Stimulated activated CD8-positive, alpha-beta memory T cell treated with anti-CD3 and anti-CD28 coated beads, Interleukin-7, amount 100 ng/mL, for 24 hours (primary cell): ENCODE data around the gene TCEAL3.
"Not testable (repeated sequence)": the region's sequence is repeated elsewhere in the genome, so short reads cannot be mapped to it uniquely, and the experiment has no call there.

Experiments
- DNase-seq: peaks from one replicate; pipeline ENCODE4 v3.0.0-alpha.2; 2020; ENCODE audit warnings: low read depth

Gene TCEAL3

GRCh38 chrX:103607364-103608305 lies at the start of gene TCEAL3:
TSS of gene TCEAL3 (plus strand) at chrX:103607963. CDS start at chrX:103609065, 1,102 bp downstream.
- no peak for DNase-seq

- DNase-seq = no peak
Measured at GRCh38 chrX:103560256-103560655, 47.5 kb upstream of the TCEAL3 start.

- DNase-seq = no peak
Measured at GRCh38 chrX:103562801-103563200, 45.0 kb upstream of the TCEAL3 start.

- DNase-seq = no peak
Measured at GRCh38 chrX:103565197-103565596, 42.6 kb upstream of the TCEAL3 start.

GRCh38 chrX:103565752-103566151 lies 42.0 kb upstream of the TCEAL3 start:
- DNase-seq = no peak

GRCh38 chrX:103571121-103571520 lies 36.6 kb upstream of the TCEAL3 start:
- no peak for DNase-seq

- no peak for DNase-seq
Measured at GRCh38 chrX:103571726-103572125, 36.0 kb upstream of the TCEAL3 start.

GRCh38 chrX:103573202-103573601 lies 34.6 kb upstream of the TCEAL3 start:
- no peak for DNase-seq

- DNase-seq = no peak
Measured at GRCh38 chrX:103584596-103584995, 23.2 kb upstream of the TCEAL3 start.

- DNase-seq = no peak
Measured at GRCh38 chrX:103585411-103586313, 22.1 kb upstream of the TCEAL3 start, which contains the start of gene TCEAL4. TSS of gene TCEAL4 (plus strand) at chrX:103585515. CDS start at chrX:103586676, 1,161 bp downstream.

GRCh38 chrX:103586314-103586646 lies 21.5 kb upstream of the TCEAL3 start:
- DNase-seq = no peak

- no peak for DNase-seq
Measured at GRCh38 chrX:103586659-103587058, 21.1 kb upstream of the TCEAL3 start.

GRCh38 chrX:103592295-103592694 lies 15.5 kb upstream of the TCEAL3 start:
- not testable (repeated sequence) for DNase-seq

- not testable (repeated sequence) for DNase-seq
Measured at GRCh38 chrX:103595202-103595601, 12.6 kb upstream of the TCEAL3 start.

GRCh38 chrX:103608306-103608963 lies 672 bp downstream of the TCEAL3 start:
- DNase-seq = no peak

GRCh38 chrX:103610282-103610681 lies 2.5 kb downstream of the TCEAL3 start:
- no peak for DNase-seq

- no peak for DNase-seq
Measured at GRCh38 chrX:103613362-103613890, 5.7 kb downstream of the TCEAL3 start.

- no peak for DNase-seq
Measured at GRCh38 chrX:103614999-103615398, 7.2 kb downstream of the TCEAL3 start.

- no peak for DNase-seq
Measured at GRCh38 chrX:103615781-103616371, 8.1 kb downstream of the TCEAL3 start.

- DNase-seq = no peak
Measured at GRCh38 chrX:103616676-103617186, 9.0 kb downstream of the TCEAL3 start.

- no peak for DNase-seq
Measured at GRCh38 chrX:103624111-103624510, 16.3 kb downstream of the TCEAL3 start.
